HG02623 (cell line): Measurements from ENCODE around the gene PLEKHA5.

Source experiments
- ATAC-seq: cut with Tn5 transposase; IDR thresholded peaks from one replicate; pipeline ENCODE4 v1.9.1; 2021; ENCODE audit warnings: moderate library complexity; ENCODE audit not compliant: unreplicated experiment

Gene PLEKHA5

GRCh38 chr12:19127270-19127669, 2.3 kb upstream of the PLEKHA5 start:
- ATAC-seq = no peak

DNA sequence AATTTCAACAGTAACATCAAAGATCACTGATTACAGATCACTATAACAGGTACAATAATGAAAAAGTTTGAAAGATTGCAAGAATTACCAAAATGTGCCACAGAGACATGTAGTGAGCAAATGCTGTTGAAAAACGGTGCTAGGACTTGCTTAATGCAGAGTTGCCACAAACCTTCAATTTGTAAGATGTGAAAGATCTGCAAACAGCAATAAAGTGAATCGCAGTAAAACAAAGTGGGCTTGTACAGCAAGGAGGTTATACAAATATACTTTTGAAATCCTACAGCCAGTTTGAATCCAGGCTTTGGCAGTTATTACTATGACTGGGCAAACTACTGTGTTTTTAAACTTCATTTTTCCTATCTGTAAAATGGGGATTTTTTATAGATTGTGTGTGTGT, 1.0 kb upstream of the PLEKHA5 start:
- ATAC-seq = no peak

- ATAC-seq = no peak
Observed at GRCh38 chr12:19129122-19129485, 429 bp upstream of the PLEKHA5 start.

DNA sequence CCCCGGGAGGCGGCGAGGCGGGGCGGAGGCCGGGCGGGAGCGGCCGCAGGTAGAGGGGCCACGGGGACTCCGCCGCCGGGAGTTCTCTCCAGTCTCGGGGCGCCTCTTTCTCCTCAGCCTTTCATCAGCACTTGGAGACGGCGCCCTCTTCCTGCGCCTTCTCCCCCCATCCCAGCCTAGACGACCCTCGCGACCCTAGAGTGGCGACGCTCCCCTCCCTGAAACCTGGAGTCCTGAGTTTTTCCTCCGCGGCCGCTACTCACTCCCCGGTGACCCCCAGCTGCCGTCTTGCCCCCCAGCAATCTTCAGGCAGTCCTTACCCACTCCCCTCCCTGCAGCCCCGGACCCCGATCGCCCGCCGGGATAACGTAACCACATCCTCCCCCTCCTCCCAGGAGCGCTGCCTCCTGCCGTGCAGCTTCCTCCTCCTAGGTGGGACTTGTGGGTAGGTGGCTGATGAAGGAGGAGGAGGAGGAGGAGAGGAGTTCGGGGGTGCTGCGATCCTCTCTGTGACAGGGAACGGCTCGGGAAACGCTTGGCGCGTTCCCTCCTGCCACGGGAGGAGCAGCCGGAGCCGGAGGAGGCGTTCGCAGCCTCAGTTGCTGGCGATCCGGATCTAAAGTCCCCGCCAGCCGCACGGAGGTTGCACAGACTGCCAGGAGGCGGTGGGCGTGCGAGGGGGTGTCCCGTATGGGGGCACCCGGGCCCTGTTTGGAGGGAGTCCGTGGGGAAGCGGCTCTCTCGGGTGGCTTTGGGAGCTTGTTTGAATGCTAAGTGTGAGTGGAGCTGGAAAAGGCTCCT, 891 bp downstream of the PLEKHA5 start:
- ATAC-seq = no peak

- ATAC-seq = no peak
Observed at GRCh38 chr12:19131025-19131444, 1.5 kb downstream of the PLEKHA5 start.

- no peak for ATAC-seq
Observed at GRCh38 chr12:19138551-19138950, 9.0 kb downstream of the PLEKHA5 start.

GRCh38 chr12:19138956-19139355, 9.4 kb downstream of the PLEKHA5 start:
- no peak for ATAC-seq

GRCh38 chr12:19139615-19140194, 10.2 kb downstream of the PLEKHA5 start:
- ATAC-seq = no peak

- no peak for ATAC-seq
Observed at GRCh38 chr12:19140381-19141236, 11.1 kb downstream of the PLEKHA5 start.

- ATAC-seq = no peak
Observed at GRCh38 chr12:19142499-19142898, 13.0 kb downstream of the PLEKHA5 start.

DNA sequence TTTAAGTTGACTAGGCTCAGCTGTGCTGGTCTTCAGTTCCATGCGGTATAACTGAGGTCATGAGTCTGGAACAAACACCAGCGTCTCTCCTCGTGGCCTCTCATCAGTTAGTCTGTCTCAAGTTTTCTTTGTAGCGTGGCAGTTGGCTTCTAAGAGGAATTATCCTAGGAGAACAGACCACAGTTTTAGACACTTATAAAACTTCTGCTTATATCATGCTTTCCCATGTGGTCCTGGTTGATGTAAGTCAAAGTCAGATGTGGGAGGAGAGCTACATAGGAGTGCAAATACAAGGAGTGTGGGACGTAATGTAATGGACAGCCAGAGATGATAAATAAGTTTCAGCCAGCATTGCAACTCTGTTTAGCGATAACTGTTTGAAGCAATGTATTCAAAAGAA, 14.8 kb downstream of the PLEKHA5 start:
- ATAC-seq = no peak

GRCh38 chr12:19144985-19145384, 15.5 kb downstream of the PLEKHA5 start:
- ATAC-seq = no peak

DNA sequence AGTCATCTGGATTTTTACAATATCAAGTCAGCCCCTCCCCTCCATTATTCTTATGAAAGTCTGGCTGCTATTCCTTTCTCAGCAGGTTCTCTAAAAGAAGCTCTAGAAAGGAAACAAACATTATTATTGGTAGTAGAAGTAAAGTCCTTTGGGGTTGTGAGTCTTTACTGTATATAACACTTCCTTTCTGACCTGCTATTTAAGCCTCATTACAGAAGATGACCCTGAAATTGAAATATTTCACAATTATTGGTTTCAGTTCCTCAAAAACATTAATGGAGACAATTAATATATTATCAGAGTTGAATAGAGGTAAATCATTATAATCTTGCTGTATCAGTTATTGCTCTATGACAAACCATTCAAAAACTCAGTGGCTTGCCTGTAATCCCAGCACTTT, 19.3 kb downstream of the PLEKHA5 start:
- ATAC-seq = no peak

DNA sequence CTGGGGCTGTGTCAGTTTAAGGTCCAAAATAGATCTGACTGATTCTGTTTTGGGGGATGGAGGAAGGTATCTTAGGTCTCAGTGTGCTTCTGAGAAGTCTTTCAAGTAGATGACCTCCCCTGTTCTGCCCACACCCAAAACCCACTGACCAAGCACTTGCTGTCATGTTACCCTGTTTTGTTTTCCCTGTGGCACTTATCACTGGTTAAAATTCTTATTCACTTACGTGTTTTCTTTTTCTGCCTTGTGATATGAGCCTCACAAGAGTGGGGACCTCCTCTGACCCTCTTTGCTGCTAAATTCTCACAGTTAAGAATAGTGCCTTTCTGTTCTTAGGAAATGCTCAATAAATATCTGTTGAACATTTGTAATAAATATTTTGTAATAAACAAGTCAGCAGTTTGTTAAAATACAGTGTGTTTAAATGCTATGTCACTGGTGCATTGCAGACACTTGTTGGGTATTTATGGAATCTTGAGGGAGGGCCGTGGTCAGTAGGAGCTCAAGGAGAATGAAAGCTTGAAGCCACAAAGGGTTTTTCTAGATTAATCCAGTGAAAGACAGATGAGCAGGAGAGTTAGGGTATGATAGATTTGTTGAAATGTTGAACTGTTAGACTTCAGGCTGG, 20.9 kb downstream of the PLEKHA5 start:
- no peak for ATAC-seq

DNA sequence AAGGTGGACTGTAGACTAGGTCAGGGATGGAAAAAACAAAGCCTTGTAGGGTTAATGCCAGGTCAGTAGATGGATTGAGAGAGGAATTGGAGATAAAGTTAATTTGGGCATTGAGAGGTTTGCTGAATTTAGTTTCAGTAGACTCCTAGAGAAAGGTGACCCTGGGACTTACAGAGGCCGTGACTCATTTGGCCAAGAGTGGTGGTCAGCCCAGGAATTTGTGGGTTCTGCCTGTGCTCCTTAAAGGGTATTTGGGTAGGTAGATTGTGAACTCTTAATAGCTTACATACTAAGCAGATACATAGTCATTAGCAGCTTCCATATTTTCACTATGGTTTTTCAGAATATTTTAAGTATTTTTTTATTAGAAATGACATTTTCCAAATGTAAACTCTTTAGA, 21.8 kb downstream of the PLEKHA5 start:
- no peak for ATAC-seq

- no peak for ATAC-seq
Observed at GRCh38 chr12:19153396-19153795, 23.9 kb downstream of the PLEKHA5 start.

DNA sequence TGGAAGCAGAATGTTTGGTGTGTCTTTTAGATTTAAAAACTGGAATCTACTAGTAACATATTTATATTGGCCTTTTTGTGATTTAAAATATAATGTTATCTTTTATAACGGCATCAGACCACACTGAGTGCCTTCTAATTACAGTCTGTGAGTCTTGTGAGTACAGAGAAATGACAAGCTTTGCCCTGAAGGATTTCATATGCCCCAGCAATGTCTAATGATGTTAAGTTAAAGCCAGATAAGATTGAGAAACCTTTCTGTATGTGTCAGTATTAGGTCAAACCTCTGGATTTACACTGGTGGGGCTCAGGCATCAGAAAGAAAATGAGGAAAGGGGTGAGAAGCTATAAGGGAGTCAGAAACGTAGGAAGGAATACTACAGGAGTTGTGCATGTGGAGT, 25.2 kb downstream of the PLEKHA5 start:
- no peak for ATAC-seq

DNA sequence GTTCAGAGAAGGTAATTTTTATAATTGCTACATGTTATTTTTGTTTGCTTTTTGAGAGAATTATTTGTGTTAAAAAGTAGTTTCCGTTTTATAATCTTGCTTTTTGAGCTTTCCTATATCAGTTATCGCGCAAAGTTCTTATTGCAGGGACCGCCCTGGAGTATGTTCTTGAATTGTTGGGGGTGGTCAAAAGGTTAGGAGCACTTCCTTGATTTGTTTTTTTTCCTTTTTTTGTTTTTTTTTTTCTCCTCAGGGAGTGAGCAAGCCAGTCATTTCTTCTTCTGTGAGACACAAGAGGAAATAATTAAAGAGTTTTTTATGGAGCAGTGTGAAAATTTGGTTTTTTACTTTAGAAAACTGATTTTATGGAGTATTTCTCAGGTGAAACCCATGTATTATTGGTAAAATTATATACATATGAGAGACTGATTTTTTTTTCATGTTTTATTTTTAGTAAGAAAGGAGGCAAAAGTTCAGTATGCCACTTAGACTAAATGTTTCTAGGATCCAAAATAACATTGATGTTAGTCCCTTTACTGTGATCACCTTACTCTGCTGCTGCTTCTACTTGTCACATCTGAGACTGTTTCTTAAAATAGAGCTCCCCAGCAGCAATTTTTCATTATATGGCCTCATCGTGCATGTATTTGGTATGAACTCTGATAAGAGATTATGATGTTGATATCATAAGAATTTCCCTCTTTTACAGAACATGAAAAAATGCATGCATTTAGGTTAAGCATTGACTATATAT, 26.6 kb downstream of the PLEKHA5 start:
- ATAC-seq = no peak

GRCh38 chr12:19158923-19159322, 29.4 kb downstream of the PLEKHA5 start:
- no peak for ATAC-seq

GRCh38 chr12:19161216-19161615, 31.7 kb downstream of the PLEKHA5 start:
- ATAC-seq = no peak

DNA sequence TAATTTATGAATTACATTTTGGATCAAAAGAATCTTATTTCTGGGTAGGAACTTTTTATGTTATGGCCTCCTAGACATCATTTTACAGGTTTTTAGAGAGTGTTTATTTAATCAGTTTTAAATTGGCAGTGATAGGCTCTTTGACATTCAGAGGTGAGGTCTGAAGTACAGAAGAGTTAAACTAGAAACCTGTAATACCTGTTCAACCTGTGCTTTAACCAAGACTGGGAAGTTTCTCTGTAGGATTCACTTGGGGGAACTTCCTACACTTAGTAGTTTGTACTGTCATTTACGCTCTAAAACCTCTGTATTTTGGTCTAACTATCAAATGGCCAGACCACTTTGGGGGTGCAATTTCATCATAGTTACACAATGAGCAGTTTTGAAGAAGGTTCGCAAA, 35.9 kb downstream of the PLEKHA5 start:
- no peak for ATAC-seq
